ENCODE data around the gene ZNF189. TPM values are rescaled to one million over a fixed set of nuclear protein-coding genes. Genes with fewer than 3 reads are reported as not detected.

ZNF189 gene
- total and polyA plus RNA-seq, 2 of the 4 experiments (the other 2 are of a cell fraction): 5.9 to 19.9 TPM

GRCh38 chr9:101435601-101436079, 37.0 kb downstream of the ZNF189 start, which contains the start of gene ALDOB:
TSS of gene ALDOB (minus strand) at chr9:101435774. CDS start at chr9:101430887, 4,887 bp downstream.
- dilution Hi-C loops (cut with HindIII; ENCODE audit: low sequenced_read_pairs, unreplicated experiment): no loop called here

More at GRCh38 chr9:101435601-101436079, 37.0 kb downstream of the ZNF189 start, which contains the start of gene ALDOB:
- WGBS, 2 experiments (ENCODE audit: extremely low coverage in 2 of 2, insufficient read length in 1 of 2): no CpG with 5 or more reads among the region's 2 CpGs
- H2AFZ ChIP-seq (replicated peaks; ENCODE audit: low read length, poor library complexity): no peak within 1 kb of the TSS
- intact Hi-C loops (cut with micrococcal nuclease): no loop called here
- TF ChIP-seq CHD1 (IDR thresholded peaks at IDR 0.05; ENCODE audit: low read depth, low read length): no peak
- TF ChIP-seq RCOR1 (IDR thresholded peaks at IDR 0.05; ENCODE audit: insufficient replicate concordance, low read length): no peak
- no peak for TF ChIP-seq POLR2A (IDR thresholded peaks at IDR 0.05; ENCODE audit: low read depth, low read length)
- TF ChIP-seq MAZ (IDR thresholded peaks at IDR 0.05; ENCODE audit: borderline replicate concordance, low read depth, low read length): no peak
- TF ChIP-seq NFE2L2 (IDR thresholded peaks at IDR 0.05; ENCODE audit: low read depth, low read length): no peak
- TF ChIP-seq ELK1 (IDR thresholded peaks at IDR 0.05; ENCODE audit: borderline replicate concordance, low read depth, low read length): no peak
- TF ChIP-seq USF2 (IDR thresholded peaks at IDR 0.05; ENCODE audit: low read depth, low read length): no peak
- no TSS peak for BruUV-seq (replicated peaks)
- no peak within 1 kb of the TSS for H2BK5ac ChIP-seq (ENCODE audit: low read depth, low read length, poor library complexity, severe bottlenecking)
- H4K91ac ChIP-seq (ENCODE audit: insufficient read depth, low read depth, low read length): no peak within 1 kb of the TSS
- no peak for ATAC-seq (ENCODE audit: low read depth)
- H3K36me3 ChIP-seq (ENCODE audit: control insufficient read depth, insufficient read depth, low read length): no peaks in the 10 kb centered on the region
- in situ Hi-C loops (cut with MboI; ENCODE audit: low sequenced_read_pairs): no loop called here
- no peak within 1 kb of the TSS for H4K5ac ChIP-seq (ENCODE audit: low read depth, low read length)
- H3K4ac ChIP-seq (ENCODE audit: low read depth, low read length): no peak within 1 kb of the TSS
- no peak for DNase-seq
- no peaks in the 10 kb centered on the region for H3K9me1 ChIP-seq (ENCODE audit: insufficient read depth, low read length)
- no peak within 1 kb of the TSS for H4K8ac ChIP-seq (ENCODE audit: low read depth in 2 of 2, low read length in 2 of 2)
- no peak within 1 kb of the TSS for H3K14ac ChIP-seq (replicated peaks; ENCODE audit: low read depth, low read length)
- no peak within 1 kb of the TSS for H3K4me3 ChIP-seq (ENCODE audit: insufficient read depth, low read depth, low read length)
- H3K4me1 ChIP-seq (ENCODE audit: control insufficient read depth, insufficient read depth, low read length): no peaks in the 10 kb centered on the region
- no peak within 1 kb of the TSS for H2AK9ac ChIP-seq (replicated peaks; ENCODE audit: low read depth, low read length, poor library complexity)
- CTCF ChIA-PET: interaction anchor here (0.8 kb wide), 1 partner anchor 11 kb away, joined by 3 read pairs; no protein-coding TSS in a partner anchor
- H3K79me1 ChIP-seq (ENCODE audit: low read depth in 1 of 2, low read length in 2 of 2): no peaks in the 10 kb centered on the region
- no peak within 1 kb of the TSS for H3K9ac ChIP-seq (ENCODE audit: low read depth, low read length)
- H3K9me3 ChIP-seq (ENCODE audit: control insufficient read depth, insufficient read depth, low read length): no peaks in the 10 kb centered on the region
- POLR2A ChIA-PET (ENCODE audit: unreplicated experiment): interaction anchor here (0.6 kb wide), 1 partner anchor 41 kb away, joined by 5 read pairs; no protein-coding TSS in a partner anchor
- no peak within 1 kb of the TSS for H2BK20ac ChIP-seq (ENCODE audit: low read depth, low read length)
- no peak within 1 kb of the TSS for H3K4me2 ChIP-seq (ENCODE audit: low read depth, low read length)
- H3K23ac ChIP-seq (ENCODE audit: low read depth, low read length): no peak within 1 kb of the TSS
- no peaks in the 10 kb centered on the region for H4K20me1 ChIP-seq (ENCODE audit: insufficient read depth, low read length)
- no peak within 1 kb of the TSS for H3K18ac ChIP-seq (ENCODE audit: low read depth, low read length)
- H2AK5ac ChIP-seq (ENCODE audit: low read depth, low read length): no peak within 1 kb of the TSS
- no peak within 1 kb of the TSS for H2BK120ac ChIP-seq (ENCODE audit: low read depth, low read length)
- H3K27ac ChIP-seq (ENCODE audit: insufficient read depth, low read length): no peak within 1 kb of the TSS
- H2BK15ac ChIP-seq (ENCODE audit: low read depth, low read length): no peak within 1 kb of the TSS
- H3K56ac ChIP-seq (ENCODE audit: extremely low read depth, insufficient read depth, low read length): no peak within 1 kb of the TSS
- H3K27me3 ChIP-seq (ENCODE audit: control insufficient read depth, insufficient read depth, low read length): peaks cover 2% of the 10 kb centered on the region

Data from IMR-90 (cell line).